ENCODE results near the gene CCNQ.

- TF ChIP-seq POLR2A (IDR thresholded peaks at IDR 0.05), result no peak
- no peak for TF ChIP-seq CTCF (IDR thresholded peaks at IDR 0.05)
Observed at GRCh38 chrX:153624196-153625091, 25.5 kb upstream of the CCNQ start.
